ENCODE data around the gene DBH.

Gene DBH

GRCh38 chr9:133643978-133644760 is 8.0 kb downstream of the DBH start:
- DNase-seq (ENCODE audit: low read depth in 2 of 2): no peak

DNA sequence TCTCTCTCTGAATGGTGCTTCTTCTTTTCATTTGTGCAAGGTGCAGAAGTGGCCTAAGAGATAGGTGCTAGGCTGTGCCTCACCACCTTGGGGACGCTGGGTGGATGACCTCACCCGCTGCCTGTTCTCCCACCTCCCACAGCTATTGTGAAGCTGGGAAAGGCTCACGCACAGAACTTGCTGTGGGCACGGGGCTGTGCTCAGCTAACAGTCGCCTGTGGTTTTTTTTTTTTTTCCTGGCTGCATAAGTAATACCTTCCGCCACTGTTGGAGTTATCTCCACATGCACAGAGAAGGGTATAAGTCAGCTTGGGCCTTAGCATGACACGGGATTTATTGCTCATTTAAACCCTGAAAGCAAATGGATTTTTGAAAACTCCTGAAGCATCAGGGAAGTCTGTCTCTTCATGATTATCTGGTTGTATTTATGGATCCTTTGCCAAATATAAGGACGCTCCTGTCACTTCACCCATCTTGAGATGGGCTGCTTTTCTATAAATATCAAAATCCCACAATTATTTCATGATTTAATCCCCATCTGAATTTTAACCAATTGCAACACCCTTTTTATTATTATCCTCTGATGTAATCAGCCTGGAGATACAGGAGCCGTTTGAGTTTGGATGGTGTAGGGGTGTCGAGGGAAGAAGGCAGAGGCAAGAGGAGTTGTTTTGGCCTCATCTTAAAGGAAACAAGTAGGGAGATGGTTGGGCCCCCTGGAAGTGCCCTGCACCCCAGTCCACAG is 9.0 kb downstream of the DBH start:
- no peak for DNase-seq (ENCODE audit: low read depth in 2 of 2)

DNA sequence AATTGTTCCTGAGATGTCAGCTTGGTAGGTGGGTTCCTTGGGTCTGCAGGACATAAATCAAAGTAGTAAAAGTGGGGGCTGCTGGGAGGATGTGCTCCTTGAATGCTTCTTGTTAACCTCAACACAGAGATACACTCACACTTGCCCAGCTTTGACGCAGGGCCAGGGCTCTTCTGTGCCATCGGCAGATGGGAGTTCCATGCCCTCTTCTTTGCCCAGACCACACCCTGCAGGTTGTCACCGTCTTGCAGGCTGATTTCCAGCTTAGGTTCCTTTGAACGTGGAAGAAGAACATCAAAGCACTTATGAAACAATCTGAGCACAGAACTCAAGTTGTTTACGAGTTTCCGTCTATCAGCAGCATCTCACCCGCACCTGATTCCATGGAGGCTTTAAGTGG is 11.0 kb downstream of the DBH start:
- DNase-seq (ENCODE audit: low read depth in 2 of 2): no peak

- no peak for DNase-seq (ENCODE audit: low read depth in 2 of 2)
Measured at GRCh38 chr9:133647765-133648469, 11.8 kb downstream of the DBH start.

DNA sequence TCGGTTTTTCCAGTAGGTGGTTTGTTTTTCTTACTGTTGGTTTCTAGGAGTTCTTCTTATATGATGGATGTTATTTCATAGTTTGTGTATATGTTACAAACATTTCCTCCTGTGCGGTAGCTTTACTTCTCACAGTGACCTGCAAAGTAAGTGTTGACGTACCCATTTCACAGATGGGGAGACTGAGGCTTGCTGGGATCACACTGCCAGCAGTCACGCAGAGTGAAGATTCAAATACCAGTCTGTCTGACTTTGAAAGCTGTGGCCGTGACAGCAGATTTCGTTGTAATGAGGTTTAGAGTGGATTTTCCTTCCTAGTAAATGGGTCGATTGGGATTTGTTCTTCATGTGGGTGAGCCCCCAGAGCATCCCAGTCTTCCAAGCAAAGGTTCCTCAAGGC is 13.0 kb downstream of the DBH start:
- DNase-seq (ENCODE audit: low read depth in 2 of 2): no peak

DNA sequence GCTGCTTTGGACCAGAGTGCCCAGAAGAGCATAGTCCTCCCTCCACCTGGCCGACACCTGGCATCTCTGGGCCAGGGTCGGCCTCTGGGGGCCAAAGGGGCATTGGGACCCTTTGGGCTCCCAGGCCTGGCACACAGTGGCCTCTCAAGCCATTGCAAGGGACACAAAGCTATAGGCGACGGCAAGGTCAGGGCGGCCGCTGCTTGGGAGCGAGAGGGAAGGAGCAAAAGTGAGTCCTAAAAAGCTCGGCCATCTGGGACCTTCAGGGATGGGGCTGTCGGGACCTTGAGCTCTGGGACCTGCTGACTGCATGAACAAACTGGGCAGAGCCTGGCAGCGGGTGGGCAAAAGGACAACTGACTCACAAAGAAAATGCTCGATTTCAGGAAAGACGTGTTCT is 13.9 kb downstream of the DBH start:
- no peak for DNase-seq (ENCODE audit: low read depth in 2 of 2)

DNA sequence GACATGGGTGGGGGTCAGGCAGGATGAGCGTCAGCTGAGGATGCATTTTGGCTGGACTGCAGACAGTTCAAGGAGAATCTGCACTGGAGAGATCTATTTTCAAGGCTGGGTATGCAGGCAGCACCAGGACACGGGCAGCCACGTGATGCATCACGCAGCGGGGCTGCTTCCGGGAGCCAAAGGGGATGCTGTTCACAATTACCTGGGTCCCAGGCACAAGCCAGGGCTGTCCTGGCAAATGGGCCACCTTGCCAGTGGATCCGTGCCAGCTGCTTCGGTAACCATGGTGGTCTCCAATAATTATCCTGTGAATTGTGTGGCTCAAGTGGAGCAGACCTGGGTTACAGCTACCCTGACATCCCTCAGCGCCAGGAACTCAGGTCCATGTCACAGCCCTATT is 17.5 kb downstream of the DBH start:
- no peak for DNase-seq (ENCODE audit: low read depth in 2 of 2)

DNA sequence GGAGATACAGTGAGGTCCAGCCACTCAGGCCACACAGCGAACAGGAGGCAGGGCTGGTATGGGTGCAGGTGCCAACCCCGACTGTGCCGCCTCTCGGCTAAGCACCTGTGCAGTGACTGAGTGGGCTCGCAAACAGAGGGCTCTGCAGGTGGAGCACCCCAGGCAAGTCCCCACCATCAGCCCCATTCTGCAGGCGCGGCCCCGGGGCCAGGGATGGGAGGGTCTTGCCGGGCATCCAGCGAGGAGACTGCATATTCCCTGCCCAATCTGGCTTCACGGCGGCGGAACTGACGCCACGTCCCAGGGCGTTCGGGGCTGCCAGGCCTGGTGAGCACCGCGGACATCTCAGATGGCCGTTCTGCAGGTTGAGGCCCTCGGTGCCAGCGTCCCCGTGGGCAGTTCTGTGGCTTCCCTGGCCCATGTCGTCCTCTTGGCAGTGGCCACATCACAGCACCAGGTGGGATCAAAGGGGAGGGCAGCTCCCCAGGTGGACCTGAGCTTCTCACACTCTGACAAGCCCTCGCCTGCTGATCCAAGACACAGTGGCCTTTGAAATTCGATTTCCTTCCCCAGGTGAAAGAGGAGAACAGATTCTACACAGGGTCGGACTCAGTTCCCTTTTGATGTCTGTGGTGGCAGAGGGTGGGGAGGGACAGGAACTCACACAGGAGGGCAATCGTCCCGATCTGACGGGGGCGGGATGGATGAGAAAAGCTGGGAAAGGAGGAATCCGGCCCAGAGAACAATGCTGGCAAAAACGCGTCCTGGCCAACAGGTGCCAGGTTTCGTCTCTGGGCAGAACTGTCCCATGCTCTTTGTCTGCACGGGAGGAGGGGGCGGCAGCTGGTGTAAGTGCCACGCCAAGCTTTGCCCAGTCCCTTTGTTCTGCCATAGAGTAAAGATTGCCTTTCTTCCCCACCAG is 18.8 kb downstream of the DBH start:
- no peak for DNase-seq (ENCODE audit: low read depth in 2 of 2)

- DNase-seq (ENCODE audit: low read depth in 2 of 2): no peak
Measured at GRCh38 chr9:133655701-133656100, 19.5 kb downstream of the DBH start.

- no peak for DNase-seq (ENCODE audit: low read depth in 2 of 2)
Measured at GRCh38 chr9:133656211-133657119, 20.3 kb downstream of the DBH start.

GRCh38 chr9:133657120-133657661 is 21.0 kb downstream of the DBH start:
- no peak for DNase-seq (ENCODE audit: low read depth in 2 of 2)

- no peak for DNase-seq (ENCODE audit: low read depth in 2 of 2)
Measured at GRCh38 chr9:133658442-133659431, 22.6 kb downstream of the DBH start.

- no peak for DNase-seq (ENCODE audit: low read depth in 2 of 2)
Measured at GRCh38 chr9:133659516-133659915, 23.4 kb downstream of the DBH start.

DNA sequence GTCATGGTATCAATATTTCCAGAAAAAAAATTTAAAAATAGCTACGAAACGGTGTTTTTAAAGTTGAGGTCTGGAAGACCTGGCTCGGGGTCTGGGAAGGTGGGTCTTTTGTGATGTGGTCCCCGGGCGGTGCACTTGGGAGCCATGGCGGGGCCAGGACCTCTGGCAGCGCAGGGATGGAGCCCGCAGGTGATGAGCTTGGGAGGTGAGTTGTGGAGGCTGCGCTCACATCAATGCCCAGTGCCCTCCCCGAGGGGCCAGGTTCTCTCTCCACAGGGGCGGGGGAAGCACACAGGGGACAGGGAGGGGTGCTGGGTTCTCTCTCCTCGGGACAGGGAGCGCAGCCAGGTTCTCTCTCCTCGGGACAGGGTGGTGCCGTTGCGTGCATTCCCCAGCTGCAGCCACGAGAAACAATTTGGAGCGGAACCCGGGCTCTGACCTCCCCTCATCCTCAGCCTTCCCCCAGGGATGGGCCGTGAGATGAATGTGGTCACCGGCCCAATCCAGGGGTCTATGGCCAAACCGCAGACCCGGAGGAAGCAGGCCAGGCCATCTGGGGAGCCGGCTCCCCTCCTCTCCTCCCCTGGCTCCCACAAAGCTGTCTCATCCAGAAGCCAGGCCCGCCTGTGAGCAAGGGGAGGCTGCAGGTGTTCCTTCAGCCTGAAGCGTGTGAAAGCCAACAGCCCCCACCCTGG is 25.8 kb downstream of the DBH start:
- DNase-seq (ENCODE audit: low read depth in 2 of 2): no peak

- DNase-seq (ENCODE audit: low read depth in 2 of 2): no peak
Measured at GRCh38 chr9:133664173-133665050, 28.2 kb downstream of the DBH start.

GRCh38 chr9:133665096-133665495 is 28.9 kb downstream of the DBH start:
- DNase-seq (ENCODE audit: low read depth in 2 of 2): no peak

DNA sequence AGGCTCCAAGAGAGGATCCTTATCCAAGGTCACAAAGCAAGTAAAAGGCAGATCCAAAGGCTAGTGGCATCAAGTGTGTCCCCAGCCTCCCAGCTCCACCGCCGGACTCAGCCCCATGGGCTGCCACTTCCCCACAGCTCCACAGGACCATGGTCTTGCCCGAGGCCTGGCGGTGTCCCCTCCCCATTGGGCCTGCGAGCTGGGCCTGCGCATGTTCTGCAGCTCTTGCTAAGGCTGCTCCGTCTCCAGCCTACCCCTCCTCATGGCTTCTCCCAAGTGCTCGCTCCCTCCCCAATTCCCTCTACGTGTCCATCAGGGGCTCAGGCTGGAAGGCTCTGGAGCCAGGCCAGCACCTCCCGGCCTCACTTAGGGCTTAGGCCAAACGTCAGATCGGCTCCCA is 29.4 kb downstream of the DBH start:
- DNase-seq (ENCODE audit: low read depth in 2 of 2): no peak
